ENCODE measurements around the gene DUXB.

DUXB gene
- 0 reads per million in 2 experiments for total RNA-seq

- no peak for DNase-seq (ENCODE audit: low read depth)
These were observed at the start of gene DUXB for GRCh38 chr16:75701361-75701760. TSS of gene DUXB (minus strand) at chr16:75701461. CDS start at chr16:75701418, 43 bp downstream.

- DNase-seq (ENCODE audit: low read depth): no peak
These were observed 49.3 kb upstream of the DUXB start for GRCh38 chr16:75750528-75750927.

- DNase-seq (ENCODE audit: low read depth): no peak
These were observed 45.1 kb upstream of the DUXB start for GRCh38 chr16:75746359-75746758.

GRCh38 chr16:75745823-75746222 is 44.6 kb upstream of the DUXB start:
- DNase-seq (ENCODE audit: low read depth): no peak

- no peak for DNase-seq (ENCODE audit: low read depth)
These were observed 44.0 kb upstream of the DUXB start for GRCh38 chr16:75745242-75745641.

GRCh38 chr16:75742424-75743047 is 41.3 kb upstream of the DUXB start:
- DNase-seq (ENCODE audit: low read depth): no peak

GRCh38 chr16:75733305-75734211 is 32.3 kb upstream of the DUXB start:
- DNase-seq (ENCODE audit: low read depth): no peak

- no peak for DNase-seq (ENCODE audit: low read depth)
These were observed 31.6 kb upstream of the DUXB start for GRCh38 chr16:75732871-75733270.

GRCh38 chr16:75727221-75727620 is 26.0 kb upstream of the DUXB start:
- no peak for DNase-seq (ENCODE audit: low read depth)

GRCh38 chr16:75726390-75726789 is 25.1 kb upstream of the DUXB start, which contains the start of gene CPHXL:
TSS of gene CPHXL (minus strand) at chr16:75726490. CDS start at chr16:75726442, 48 bp downstream.
- DNase-seq (ENCODE audit: low read depth): no peak

GRCh38 chr16:75718452-75718851 is 17.2 kb upstream of the DUXB start:
- DNase-seq (ENCODE audit: low read depth): no peak

GRCh38 chr16:75714661-75715060 is 13.4 kb upstream of the DUXB start:
- DNase-seq (ENCODE audit: low read depth): no peak

GRCh38 chr16:75710344-75710743 is 9.1 kb upstream of the DUXB start:
- no peak for DNase-seq (ENCODE audit: low read depth)

- DNase-seq (ENCODE audit: low read depth): no peak
These were observed 2.0 kb upstream of the DUXB start for GRCh38 chr16:75703306-75703705.

- no peak for DNase-seq (ENCODE audit: low read depth)
These were observed 981 bp upstream of the DUXB start for GRCh38 chr16:75702242-75702641.

- no peak for DNase-seq (ENCODE audit: low read depth)
These were observed 3.7 kb downstream of the DUXB start for GRCh38 chr16:75697571-75697970.

GRCh38 chr16:75695708-75696107 is 5.6 kb downstream of the DUXB start:
- no peak for DNase-seq (ENCODE audit: low read depth)

GRCh38 chr16:75687361-75687760 is 13.9 kb downstream of the DUXB start:
- no peak for DNase-seq (ENCODE audit: low read depth)

GRCh38 chr16:75682308-75682707 is 19.0 kb downstream of the DUXB start:
- DNase-seq (ENCODE audit: low read depth): no peak

- DNase-seq (ENCODE audit: low read depth): no peak
These were observed 21.9 kb downstream of the DUXB start for GRCh38 chr16:75679366-75679765.

GRCh38 chr16:75676909-75677308 is 24.4 kb downstream of the DUXB start, which contains the start of gene CPHXL2:
TSS of gene CPHXL2 (minus strand) at chr16:75677009. CDS start at chr16:75676999, 10 bp downstream.
- DNase-seq (ENCODE audit: low read depth): no peak

- DNase-seq (ENCODE audit: low read depth): no peak
These were observed 33.8 kb downstream of the DUXB start for GRCh38 chr16:75667503-75667902.

- DNase-seq (ENCODE audit: low read depth): no peak
These were observed 40.4 kb downstream of the DUXB start for GRCh38 chr16:75660726-75661302.
